ENCODE results near the gene PABPC4L. TPM values are rescaled to one million over a fixed set of nuclear protein-coding genes. Genes with fewer than 3 reads are reported as not detected.
"Not testable (repeated sequence)": the region's sequence is repeated elsewhere in the genome, so short reads cannot be mapped to it uniquely, and the experiment has no call there.

The PABPC4L gene
- total RNA-seq, 1 experiment from 2014 or later, result not detected

DNA sequence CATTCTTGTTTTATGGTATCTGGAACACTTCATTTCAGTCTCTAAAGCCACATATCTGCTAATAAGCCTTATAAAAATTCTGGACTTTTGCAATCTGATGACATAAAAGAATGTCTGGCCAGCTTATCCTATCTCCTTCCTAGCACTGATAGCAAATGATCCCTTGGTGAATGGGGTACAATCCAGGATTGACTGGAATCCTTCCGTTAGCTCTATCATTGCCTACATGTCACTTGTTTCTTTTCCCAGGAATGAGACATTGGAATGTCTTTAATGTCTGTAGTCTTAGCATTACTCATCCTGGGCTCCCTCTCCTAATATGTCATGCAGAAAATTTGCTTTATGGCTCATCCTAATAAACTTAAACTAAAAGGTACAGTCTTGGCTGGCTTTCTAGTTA lies 14.8 kb upstream of the PABPC4L start:
- Histone ChIP-seq H3K4me3 (ENCODE audit: low read depth in 2 of 2, low read length in 2 of 2) (no peak overlapping the region), H3K9me3 (ENCODE audit: control insufficient read depth, insufficient read depth, low read depth, low read length) (no peaks in the 10 kb centered on the region), H3K36me3 (ENCODE audit: control insufficient read depth, insufficient read depth, low read length) (no peaks in the 10 kb centered on the region), H3K4me1 (ENCODE audit: control insufficient read depth, insufficient read depth, low read length) (no peaks in the 10 kb centered on the region), H3K27me3 (ENCODE audit: control insufficient read depth, insufficient read depth, low read length) (no peaks in the 10 kb centered on the region), H3K27ac (ENCODE audit: low read length) (no peak overlapping the region)
- no TSS peak for BruUV-seq (replicated peaks)
- in situ Hi-C loops (cut with HindIII; ENCODE audit: low pct_unique_long_range_greater_than_20kb, low sequenced_read_pairs), result no loop called here
- ChIA-PET POLR2A (no interaction called here), CTCF (no interaction called here)
- intact Hi-C loops (cut with micrococcal nuclease; ENCODE audit: unreplicated experiment), result no loop called here
- ATAC-seq (no peak), DNase-seq (ENCODE audit: low read depth, low spot score) (no peak)
- TF ChIP-seq TCF7L2 (IDR thresholded peaks at IDR 0.05; ENCODE audit: low read depth, low read length) (no peak), POLR2AphosphoS5 (IDR thresholded peaks at IDR 0.05; ENCODE audit: low read depth, low read length) (no peak), SIN3A (IDR thresholded peaks at IDR 0.05; ENCODE audit: borderline replicate concordance, insufficient read depth, low read depth, low read length) (no peak), REST (IDR thresholded peaks at IDR 0.05; ENCODE audit: insufficient read depth in 1 of 2, low read depth in 2 of 2, low read length in 1 of 2) (no peak)
- TF ChIP-seq, protein P1, sequence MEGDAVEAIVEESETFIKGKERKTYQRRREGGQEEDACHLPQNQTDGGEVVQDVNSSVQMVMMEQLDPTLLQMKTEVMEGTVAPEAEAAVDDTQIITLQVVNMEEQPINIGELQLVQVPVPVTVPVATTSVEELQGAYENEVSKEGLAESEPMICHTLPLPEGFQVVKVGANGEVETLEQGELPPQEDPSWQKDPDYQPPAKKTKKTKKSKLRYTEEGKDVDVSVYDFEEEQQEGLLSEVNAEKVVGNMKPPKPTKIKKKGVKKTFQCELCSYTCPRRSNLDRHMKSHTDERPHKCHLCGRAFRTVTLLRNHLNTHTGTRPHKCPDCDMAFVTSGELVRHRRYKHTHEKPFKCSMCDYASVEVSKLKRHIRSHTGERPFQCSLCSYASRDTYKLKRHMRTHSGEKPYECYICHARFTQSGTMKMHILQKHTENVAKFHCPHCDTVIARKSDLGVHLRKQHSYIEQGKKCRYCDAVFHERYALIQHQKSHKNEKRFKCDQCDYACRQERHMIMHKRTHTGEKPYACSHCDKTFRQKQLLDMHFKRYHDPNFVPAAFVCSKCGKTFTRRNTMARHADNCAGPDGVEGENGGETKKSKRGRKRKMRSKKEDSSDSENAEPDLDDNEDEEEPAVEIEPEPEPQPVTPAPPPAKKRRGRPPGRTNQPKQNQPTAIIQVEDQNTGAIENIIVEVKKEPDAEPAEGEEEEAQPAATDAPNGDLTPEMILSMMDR (IDR thresholded peaks at IDR 0.05), result no peak

- DNase-seq (ENCODE audit: low read depth, low spot score) (no peak), ATAC-seq (no peak)
- Histone ChIP-seq H3K9me3 (ENCODE audit: control insufficient read depth, insufficient read depth, low read depth, low read length) (no peaks in the 10 kb centered on the region), H3K27ac (ENCODE audit: low read length) (no peak overlapping the region), H3K27me3 (ENCODE audit: control insufficient read depth, insufficient read depth, low read length) (no peaks in the 10 kb centered on the region), H3K4me1 (ENCODE audit: control insufficient read depth, insufficient read depth, low read length) (no peaks in the 10 kb centered on the region), H3K4me3 (ENCODE audit: low read depth in 2 of 2, low read length in 2 of 2) (no peak overlapping the region), H3K36me3 (ENCODE audit: control insufficient read depth, insufficient read depth, low read length) (no peaks in the 10 kb centered on the region)
- in situ Hi-C loops (cut with HindIII; ENCODE audit: low pct_unique_long_range_greater_than_20kb, low sequenced_read_pairs) (no loop called here), intact Hi-C loops (cut with micrococcal nuclease; ENCODE audit: unreplicated experiment) (no loop called here)
- TF ChIP-seq POLR2AphosphoS5 (IDR thresholded peaks at IDR 0.05; ENCODE audit: low read depth, low read length), result no peak
- TF ChIP-seq SIN3A (IDR thresholded peaks at IDR 0.05; ENCODE audit: borderline replicate concordance, insufficient read depth, low read depth, low read length), result no peak
- TF ChIP-seq TCF7L2 (IDR thresholded peaks at IDR 0.05; ENCODE audit: low read depth, low read length), result no peak
- no peak for TF ChIP-seq REST (IDR thresholded peaks at IDR 0.05; ENCODE audit: insufficient read depth in 1 of 2, low read depth in 2 of 2, low read length in 1 of 2)
- TF ChIP-seq, protein P1 (IDR thresholded peaks at IDR 0.05), result no peak
- ChIA-PET POLR2A (no interaction called here), CTCF (no interaction called here)
- BruUV-seq (replicated peaks), result no TSS peak
Observed at GRCh38 chr4:134215620-134216344, 14.2 kb upstream of the PABPC4L start.

GRCh38 chr4:134207955-134208354 lies 6.4 kb upstream of the PABPC4L start:
- H3K4me3 ChIP-seq (ENCODE audit: low read depth in 2 of 2, low read length in 2 of 2); in situ Hi-C loops (cut with HindIII; ENCODE audit: low pct_unique_long_range_greater_than_20kb, low sequenced_read_pairs); H3K27ac ChIP-seq (ENCODE audit: low read length); H3K36me3 ChIP-seq (ENCODE audit: control insufficient read depth, insufficient read depth, low read length); ATAC-seq; BruUV-seq (replicated peaks); H3K9me3 ChIP-seq (ENCODE audit: control insufficient read depth, insufficient read depth, low read depth, low read length); intact Hi-C loops (cut with micrococcal nuclease; ENCODE audit: unreplicated experiment); H3K27me3 ChIP-seq (ENCODE audit: control insufficient read depth, insufficient read depth, low read length); H3K4me1 ChIP-seq (ENCODE audit: control insufficient read depth, insufficient read depth, low read length); DNase-seq (ENCODE audit: low read depth, low spot score); CTCF ChIA-PET; POLR2A ChIA-PET: not testable (repeated sequence)
